ENCODE measurements around the gene CRY2.

CRY2 gene

DNA sequence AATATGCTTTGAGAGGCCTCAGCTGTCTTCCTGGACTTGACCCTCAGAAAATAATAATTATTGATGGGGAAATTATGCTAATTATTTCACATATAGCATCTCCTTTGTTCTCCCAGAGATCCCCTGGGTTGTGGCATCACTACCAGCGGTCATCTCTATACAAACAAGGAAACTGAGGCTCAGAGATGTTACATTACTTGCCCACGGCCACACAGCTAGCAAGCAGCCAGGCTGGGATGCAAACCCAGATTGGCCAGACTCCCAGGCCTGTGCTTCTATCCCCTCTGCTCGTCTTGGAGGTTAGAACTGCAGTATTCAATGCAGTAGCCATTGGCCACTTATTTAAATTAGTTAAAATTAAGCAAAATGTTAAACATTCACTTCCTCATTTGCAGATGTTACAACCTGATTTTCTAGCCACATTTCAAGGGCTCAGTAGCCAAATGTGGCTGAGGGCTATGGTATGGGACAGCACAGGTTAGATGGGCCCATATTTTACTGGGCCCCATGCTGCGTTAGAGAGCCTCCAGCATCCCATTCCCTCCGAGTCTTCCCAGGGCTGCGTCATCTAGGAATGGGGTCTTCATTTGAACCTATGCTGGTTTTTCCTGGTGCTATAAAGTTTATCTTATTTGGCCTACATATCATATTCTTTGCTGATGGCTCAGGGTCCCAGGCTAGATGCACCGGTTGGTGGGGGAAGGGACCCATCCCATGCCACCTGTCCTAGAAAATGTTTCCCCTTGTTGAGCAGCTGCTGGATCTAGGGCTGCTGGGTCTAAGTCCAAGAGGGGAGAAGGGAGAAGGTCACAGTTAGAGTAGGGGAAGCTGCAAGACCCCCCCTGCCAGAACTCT, 40.1 kb upstream of the CRY2 start:
- no peak for TF ChIP-seq GATA2 (IDR thresholded peaks at IDR 0.05; ENCODE audit: low read depth, low read length)
- no peak for TF ChIP-seq GATA3 (IDR thresholded peaks at IDR 0.05; ENCODE audit: low read depth, low read length)

DNA sequence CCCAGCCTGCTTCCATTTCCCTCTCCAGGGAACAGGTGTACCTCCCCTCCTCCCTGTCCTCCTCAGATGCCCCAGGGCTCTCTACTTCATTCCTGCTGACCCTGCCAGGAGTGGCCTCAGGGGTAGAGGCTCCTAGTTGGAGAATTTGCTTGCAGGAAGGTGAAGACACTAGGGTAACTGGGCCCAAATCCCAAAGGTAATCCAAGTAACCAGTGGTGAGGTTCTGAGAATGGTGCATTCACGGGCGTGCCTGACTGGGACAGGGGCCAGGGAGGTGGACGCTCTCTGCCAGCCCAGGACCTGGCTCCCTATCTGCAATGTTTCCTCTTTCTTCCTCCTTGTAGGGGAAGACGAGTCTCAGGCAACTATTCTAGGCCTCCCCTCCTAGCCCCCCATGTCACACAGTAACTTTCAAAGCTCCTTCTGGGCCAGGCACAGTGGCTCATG, 39.5 kb upstream of the CRY2 start:
- TF ChIP-seq GATA2 (IDR thresholded peaks at IDR 0.05; ENCODE audit: low read depth, low read length) (no peak), GATA3 (IDR thresholded peaks at IDR 0.05; ENCODE audit: low read depth, low read length) (no peak)

DNA sequence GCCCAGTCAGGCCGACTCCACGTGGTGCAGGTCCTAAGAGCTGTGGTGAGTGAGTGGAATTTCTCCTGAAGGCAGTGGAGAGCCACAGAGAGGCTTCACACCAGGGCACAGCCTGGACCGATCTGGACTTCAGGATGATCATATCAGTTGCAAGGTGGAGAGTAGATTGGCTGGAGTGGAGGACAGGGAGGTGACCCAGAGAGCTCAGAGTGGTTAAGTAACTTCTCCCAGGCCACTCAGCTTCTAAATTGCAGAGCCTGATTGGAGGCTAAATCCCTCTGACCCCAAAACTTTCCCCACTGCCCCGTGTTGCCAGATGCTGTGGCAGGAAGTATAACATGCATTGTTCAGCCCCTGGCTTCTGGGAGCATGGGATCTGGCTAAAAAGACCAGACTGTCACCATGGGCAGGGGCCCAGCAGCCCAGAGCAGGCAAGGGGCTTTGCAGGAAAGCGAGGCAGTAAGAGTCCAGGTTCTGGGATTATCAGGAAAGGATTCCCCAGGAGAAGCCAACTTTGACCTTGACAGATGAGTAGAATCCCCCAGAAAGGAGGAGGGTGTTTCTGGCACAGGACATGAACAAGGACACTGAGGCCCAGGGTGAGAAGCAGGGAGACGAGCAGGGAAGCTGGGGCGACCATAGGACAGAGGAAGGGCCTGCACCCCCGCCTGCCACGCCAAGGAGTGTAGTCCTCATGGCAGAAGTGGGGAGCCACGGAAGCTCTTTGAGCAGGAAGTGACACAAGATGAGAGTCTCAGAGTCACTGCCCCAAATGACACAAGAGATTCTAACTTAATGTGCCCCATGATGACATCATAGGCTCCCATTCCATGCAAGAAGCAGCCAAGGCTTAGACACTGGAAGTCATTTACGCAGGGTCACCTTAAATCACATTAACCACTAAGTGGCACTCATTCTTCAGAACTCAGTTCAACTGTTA, 37.5 kb upstream of the CRY2 start:
- TF ChIP-seq GATA3 (IDR thresholded peaks at IDR 0.05; ENCODE audit: low read depth, low read length): no peak
- no peak for TF ChIP-seq GATA2 (IDR thresholded peaks at IDR 0.05; ENCODE audit: low read depth, low read length)

DNA sequence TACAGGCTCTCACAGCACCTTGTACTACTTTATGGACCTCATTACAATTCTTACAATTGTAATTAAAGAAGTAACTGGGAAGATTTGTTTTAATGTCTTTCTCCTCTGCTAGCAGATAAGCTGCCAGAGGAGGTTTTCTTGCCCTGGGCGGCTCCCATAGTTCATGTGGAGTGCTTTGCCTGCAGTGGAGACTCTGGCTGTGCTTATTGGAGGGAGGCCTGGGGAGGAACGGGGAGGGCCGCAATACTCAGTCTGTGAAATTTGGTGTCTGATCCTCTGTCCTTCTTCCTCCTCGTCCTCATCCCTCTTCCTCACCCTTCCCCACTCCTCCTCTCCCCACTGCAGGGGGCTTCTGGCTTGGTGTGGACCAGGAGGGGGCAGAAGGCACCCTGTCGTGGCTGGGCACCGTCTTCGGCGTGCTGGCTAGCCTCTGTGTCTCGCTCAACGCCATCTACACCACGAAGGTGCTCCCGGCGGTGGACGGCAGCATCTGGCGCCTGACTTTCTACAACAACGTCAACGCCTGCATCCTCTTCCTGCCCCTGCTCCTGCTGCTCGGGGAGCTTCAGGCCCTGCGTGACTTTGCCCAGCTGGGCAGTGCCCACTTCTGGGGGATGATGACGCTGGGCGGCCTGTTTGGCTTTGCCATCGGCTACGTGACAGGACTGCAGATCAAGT, 36.7 kb upstream of the CRY2 start:
- TF ChIP-seq GATA3 (IDR thresholded peaks at IDR 0.05; ENCODE audit: low read depth, low read length): no peak
- TF ChIP-seq GATA2 (IDR thresholded peaks at IDR 0.05; ENCODE audit: low read depth, low read length): no peak

DNA sequence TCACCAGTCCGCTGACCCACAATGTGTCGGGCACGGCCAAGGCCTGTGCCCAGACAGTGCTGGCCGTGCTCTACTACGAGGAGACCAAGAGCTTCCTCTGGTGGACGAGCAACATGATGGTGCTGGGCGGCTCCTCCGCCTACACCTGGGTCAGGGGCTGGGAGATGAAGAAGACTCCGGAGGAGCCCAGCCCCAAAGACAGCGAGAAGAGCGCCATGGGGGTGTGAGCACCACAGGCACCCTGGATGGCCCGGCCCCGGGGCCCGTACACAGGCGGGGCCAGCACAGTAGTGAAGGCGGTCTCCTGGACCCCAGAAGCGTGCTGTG, 36.2 kb upstream of the CRY2 start:
- TF ChIP-seq GATA2 (IDR thresholded peaks at IDR 0.05; ENCODE audit: low read depth, low read length) (no peak), GATA3 (IDR thresholded peaks at IDR 0.05; ENCODE audit: low read depth, low read length) (no peak)

DNA sequence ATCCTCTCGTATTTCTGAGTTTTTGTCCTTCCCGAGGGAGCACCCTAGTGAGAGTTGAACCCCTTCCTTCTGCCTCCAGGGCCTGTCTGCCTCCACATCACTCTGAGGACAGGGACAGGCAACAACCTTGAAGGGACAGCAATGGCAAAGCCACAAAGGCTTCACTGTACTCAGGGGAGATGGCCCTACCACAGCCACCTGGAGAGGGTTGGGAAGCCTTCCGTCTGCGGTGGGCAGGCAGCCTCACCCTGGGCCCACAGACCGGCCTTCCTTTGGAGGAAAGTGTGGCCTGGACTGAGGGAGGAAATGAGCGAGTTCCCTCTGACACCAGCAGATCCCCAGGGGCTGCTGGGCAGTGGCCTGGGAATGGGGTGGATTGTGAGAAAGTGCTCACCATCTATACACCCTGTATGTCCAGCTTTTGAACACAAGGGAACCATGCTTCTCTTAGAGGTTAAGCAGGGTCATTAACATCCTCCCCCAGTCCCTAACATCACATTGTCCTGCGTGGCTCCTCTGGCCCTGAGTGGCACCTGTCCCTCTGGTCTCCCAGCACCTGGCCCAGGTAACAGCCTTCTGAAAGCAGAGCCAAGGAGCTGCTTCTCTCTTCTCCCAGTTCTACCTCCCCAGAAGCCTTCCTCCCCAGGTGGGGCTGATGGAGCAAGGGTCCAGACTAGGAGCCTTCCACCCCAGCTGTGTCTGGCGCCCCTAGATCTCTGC, 35.5 kb upstream of the CRY2 start:
- no peak for TF ChIP-seq GATA2 (IDR thresholded peaks at IDR 0.05; ENCODE audit: low read depth, low read length)
- TF ChIP-seq GATA3 (IDR thresholded peaks at IDR 0.05; ENCODE audit: low read depth, low read length): no peak

DNA sequence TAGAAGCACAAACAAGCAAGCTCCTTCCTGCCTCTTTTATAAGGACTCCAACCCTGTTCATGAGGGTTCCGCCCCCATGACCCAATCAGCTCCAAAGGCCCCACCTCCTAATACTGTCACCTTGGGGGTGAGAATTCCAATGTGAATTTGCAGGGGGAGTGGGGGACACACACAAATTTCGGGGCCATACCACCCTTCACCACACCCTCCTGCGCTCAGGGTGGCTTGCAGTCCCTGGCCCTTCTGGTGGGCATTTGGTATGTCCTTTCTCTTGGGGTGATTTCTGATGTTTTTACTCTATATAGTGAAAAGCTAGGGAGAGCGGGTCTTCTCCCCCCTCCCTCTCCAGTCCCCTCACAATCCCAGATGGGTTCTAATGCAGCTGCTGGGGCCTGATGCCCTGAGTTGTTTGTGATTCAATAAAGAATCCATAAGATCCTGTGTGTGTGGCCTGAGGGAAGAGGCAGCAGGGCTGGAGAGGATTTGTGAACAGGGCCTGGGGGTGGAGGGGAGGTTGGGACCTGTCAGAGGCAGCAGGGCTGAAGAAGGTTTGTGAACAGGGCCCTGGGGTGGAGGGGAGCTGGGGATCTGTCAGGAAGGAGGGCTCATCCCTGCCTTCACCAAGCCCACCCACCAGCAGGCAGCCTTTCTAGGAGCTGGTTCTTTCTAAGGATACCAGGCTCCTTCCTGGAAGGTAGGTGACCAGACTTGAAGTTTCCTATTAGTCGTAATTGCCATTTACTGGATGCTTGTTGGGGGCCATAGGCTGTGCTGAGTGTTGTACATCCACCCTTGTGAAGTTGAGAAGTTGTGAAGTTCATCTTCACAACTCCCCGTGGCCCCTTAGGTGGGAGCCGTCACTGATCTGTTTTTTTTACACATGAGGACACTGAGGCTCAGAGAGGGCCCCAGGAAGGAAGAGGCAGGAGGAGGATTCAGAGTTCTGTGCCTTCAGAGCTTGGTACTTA, 34.4 kb upstream of the CRY2 start:
- no peak for TF ChIP-seq GATA2 (IDR thresholded peaks at IDR 0.05; ENCODE audit: low read depth, low read length)
- TF ChIP-seq GATA3 (IDR thresholded peaks at IDR 0.05; ENCODE audit: low read depth, low read length): no peak

DNA sequence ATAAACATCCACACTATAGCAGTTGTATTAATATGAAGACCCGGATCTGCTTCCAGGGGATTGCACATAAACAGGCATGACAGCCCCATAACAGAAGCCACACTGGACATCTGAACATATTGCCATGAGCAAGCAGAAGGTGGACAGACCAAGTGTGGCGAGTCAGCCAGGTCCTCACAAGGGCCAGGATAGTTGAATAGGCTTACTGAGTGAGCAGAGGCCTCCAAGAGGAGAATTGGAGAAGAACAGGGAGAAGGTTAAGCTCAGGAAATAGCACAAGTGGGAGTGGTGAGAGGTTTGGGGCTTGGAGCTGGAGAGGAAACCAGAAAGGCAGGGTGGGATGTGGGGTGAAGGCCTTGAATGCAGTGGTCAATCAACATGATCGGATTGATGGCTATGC, 31.5 kb upstream of the CRY2 start:
- TF ChIP-seq GATA3 (IDR thresholded peaks at IDR 0.05; ENCODE audit: low read depth, low read length) (no peak), GATA2 (IDR thresholded peaks at IDR 0.05; ENCODE audit: low read depth, low read length) (no peak)

DNA sequence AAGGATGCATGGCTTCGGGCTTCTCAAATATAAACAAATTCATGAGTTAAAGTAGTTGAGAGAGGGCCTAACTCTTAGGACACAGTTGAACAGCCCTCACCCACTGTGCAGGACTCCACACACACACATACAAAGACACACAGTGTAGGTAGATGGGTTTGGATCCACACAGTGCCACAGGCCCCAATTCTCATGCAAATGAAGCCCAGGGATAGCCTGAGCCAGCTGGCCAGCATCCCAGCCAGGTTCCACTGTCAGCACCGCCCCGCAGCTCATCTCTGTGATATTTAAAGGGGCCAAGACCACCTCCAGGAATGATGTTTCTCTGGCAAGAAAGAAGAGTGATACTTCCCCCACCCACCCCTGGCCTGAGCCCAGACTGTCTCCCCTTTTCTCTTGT, 30.7 kb upstream of the CRY2 start:
- no peak for TF ChIP-seq GATA3 (IDR thresholded peaks at IDR 0.05; ENCODE audit: low read depth, low read length)
- TF ChIP-seq GATA2 (IDR thresholded peaks at IDR 0.05; ENCODE audit: low read depth, low read length): no peak

DNA sequence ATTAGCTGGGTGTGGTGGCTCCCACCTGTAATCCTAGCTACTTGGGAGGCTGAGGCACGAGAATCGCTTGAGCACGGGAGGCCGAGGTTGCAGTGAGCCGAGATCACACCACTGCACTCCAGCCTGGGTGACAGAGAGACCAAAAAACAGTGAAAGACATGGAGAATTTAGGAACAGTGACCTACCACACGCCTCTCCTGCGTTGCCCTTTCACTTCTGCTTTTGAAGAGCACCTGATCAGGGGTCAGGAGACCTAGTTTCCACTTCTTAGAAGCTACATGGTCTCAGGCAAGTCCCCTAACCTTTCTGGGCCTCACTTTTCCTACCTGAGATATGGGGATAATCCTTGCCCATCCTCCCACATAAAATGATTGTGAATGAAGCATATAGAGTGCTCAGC, 30.1 kb upstream of the CRY2 start:
- TF ChIP-seq GATA2 (IDR thresholded peaks at IDR 0.05; ENCODE audit: low read depth, low read length): no peak
- TF ChIP-seq GATA3 (IDR thresholded peaks at IDR 0.05; ENCODE audit: low read depth, low read length): no peak

DNA sequence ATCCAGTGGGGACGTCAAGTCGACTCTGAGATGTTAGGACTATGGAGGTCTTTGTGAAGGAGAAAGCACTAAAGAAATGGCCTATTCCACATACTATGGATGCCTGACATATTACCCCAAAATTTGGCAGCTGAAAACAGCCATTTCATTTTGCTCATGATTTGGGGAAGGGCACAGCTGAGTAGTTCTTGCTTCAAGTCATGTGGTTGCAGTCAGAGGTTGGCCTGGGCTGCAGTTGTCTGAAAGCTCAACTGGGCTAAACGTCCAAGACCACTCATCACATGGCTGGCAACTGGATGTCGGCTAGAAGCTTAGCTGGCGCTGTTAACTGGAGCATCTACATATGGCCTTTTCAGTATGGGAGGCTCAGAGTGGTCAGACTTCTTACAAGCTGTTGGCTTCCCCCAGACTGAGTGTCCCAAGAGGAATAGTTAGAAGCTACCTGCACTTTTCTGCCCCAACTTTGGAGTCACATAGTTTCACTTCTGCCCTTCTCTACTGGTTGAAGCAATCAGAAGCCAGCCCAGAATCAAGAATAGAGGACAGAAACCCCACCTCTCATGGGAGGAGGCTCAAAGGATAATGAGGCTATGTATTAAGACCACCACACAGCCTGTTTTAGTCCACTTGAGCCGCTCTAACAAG, 28.2 kb upstream of the CRY2 start:
- TF ChIP-seq GATA3 (IDR thresholded peaks at IDR 0.05; ENCODE audit: low read depth, low read length) (no peak), GATA2 (IDR thresholded peaks at IDR 0.05; ENCODE audit: low read depth, low read length) (no peak)

DNA sequence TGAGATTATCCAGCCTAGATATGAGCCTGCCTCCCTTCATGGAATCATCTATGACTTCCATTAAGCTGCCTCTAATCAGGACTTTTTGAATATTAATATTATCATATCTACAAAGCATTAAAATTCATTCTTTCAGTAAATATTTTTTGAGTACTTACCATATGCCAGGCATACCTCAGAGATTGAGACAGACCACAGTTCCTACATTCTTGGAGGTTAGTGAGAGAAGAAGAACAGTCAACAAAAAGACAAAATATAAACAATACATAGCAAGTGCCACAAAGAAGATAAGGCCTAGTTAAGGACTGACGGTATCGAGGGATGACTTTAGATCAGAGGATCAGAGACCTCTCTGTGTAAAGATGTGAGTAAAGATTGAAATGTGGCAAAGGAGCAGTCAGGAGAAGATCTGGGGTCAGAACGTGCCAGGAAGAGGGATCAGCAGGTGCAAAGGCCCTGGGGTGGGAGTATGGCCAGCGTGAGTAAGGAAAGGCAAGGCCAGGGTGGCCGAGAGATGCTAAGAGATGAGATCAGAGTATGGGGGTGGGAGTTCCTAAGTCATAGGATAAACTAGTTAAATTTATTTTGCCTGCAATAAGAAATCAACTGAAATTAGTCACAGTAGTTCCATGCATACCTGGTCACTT, 26.9 kb upstream of the CRY2 start:
- no peak for TF ChIP-seq GATA2 (IDR thresholded peaks at IDR 0.05; ENCODE audit: low read depth, low read length)
- no peak for TF ChIP-seq GATA3 (IDR thresholded peaks at IDR 0.05; ENCODE audit: low read depth, low read length)

Measured in SH-SY5Y (cell line).